VCaP (cell line): ENCODE data around the gene ANXA2R.
"Not testable (repeated sequence)": the region's sequence is repeated elsewhere in the genome, so short reads cannot be mapped to it uniquely, and the experiment has no call there.

Experiments
- H3K27ac ChIP-seq: fragments of 450-650 bp; 2 replicates; pipeline ENCODE4 v1.5.1; 2017
- TF ChIP-seq, protein P1 (sequence below): fragments of 450-650 bp; conservative IDR thresholded peaks from 2 replicates; pipeline ENCODE4 v1.5.1; 2017; ENCODE audit warnings: mild to moderate bottlenecking, moderate library complexity

The ANXA2R gene

DNA sequence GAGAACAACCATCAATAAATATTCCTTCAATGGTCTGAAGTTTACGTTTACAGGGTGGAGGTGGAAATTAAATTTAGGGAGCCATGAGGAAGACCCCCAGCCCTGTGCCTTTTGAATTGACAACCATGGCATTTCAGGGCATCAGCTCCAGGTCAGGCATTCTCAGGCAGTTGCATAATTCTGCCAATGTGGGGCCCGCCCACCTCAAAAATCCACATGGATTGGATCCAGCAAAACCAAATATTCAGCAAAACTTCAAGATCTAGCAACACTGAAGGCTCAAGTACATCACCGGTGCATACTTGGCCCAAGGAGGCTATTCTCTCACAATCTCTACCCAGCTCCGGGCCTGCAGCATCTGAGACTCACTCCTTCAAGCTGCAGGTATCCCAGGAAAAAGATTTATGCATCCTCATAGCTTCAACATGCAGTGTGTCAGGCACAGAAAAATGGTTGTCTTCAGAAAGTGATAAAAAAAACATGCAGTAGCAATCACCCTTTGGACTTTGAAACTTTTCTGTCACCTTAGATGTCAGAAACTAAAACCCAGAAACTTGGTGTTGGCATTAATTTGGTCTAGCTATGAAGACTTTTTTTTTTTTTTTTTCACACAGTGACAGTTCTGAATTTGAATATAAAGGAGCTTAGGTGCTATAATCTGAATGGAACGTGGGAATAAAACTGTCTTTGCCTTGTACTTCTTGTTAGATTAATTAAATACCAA, 21.4 kb upstream of the ANXA2R start:
- TF ChIP-seq, protein P1, sequence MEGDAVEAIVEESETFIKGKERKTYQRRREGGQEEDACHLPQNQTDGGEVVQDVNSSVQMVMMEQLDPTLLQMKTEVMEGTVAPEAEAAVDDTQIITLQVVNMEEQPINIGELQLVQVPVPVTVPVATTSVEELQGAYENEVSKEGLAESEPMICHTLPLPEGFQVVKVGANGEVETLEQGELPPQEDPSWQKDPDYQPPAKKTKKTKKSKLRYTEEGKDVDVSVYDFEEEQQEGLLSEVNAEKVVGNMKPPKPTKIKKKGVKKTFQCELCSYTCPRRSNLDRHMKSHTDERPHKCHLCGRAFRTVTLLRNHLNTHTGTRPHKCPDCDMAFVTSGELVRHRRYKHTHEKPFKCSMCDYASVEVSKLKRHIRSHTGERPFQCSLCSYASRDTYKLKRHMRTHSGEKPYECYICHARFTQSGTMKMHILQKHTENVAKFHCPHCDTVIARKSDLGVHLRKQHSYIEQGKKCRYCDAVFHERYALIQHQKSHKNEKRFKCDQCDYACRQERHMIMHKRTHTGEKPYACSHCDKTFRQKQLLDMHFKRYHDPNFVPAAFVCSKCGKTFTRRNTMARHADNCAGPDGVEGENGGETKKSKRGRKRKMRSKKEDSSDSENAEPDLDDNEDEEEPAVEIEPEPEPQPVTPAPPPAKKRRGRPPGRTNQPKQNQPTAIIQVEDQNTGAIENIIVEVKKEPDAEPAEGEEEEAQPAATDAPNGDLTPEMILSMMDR: no peak
- H3K27ac ChIP-seq: no peak overlapping the region

DNA sequence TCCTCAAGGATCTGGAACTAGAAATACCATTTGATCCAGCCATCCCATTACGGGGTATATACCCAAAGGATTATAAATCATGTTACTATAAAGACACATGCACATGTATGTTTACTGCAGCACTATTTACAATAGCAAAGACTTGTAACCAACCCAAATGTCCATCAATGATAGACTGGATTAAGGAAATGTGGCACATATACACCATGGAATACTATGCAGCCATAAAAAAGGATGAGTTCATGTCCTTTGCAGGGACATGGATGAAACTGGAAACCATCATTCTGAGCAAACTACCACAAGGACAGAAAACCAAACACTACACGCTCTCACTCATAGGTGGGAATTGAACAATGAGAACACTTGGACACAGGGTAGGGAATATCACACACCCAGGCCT, 19.9 kb upstream of the ANXA2R start:
- H3K27ac ChIP-seq: not testable (repeated sequence)

DNA sequence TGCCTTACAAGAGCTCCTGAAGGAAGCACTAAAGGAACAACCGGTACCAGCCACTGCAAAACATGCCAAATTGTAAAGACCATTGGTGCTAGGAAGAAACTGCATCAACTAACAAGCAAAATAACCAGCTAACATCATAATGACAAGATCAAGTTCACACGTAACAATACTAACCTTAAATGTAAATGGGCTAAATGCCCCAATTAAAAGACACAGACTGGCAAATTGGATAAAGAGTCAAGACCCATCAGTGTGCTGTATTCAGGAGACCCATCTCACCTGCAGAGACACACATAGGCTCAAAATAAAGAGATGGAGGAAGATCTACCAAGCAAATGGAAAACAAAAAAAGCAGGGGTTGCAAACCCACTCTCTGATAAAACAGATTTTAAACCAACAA, 15.0 kb upstream of the ANXA2R start:
- not testable (repeated sequence) for H3K27ac ChIP-seq

DNA sequence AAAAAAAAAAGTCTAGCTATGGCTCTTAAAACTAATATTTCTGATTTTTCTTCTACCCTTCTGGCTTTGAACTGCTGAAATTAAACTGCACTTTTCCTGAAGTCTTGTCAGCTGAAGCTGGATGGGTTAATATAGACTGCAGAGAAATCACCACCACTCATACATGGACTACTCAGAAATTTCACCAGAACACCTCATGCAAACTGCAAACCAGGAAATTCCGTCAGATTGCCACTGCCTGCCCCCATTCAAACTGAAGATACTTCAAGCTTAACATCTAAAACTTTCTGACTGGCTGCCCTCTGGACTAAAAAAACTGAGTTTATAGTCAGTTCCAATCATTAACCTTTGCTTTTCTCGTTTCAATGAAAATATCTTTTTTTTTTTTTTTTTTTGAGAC, 11.6 kb upstream of the ANXA2R start:
- no peak overlapping the region for H3K27ac ChIP-seq
- TF ChIP-seq, protein P1: no peak

DNA sequence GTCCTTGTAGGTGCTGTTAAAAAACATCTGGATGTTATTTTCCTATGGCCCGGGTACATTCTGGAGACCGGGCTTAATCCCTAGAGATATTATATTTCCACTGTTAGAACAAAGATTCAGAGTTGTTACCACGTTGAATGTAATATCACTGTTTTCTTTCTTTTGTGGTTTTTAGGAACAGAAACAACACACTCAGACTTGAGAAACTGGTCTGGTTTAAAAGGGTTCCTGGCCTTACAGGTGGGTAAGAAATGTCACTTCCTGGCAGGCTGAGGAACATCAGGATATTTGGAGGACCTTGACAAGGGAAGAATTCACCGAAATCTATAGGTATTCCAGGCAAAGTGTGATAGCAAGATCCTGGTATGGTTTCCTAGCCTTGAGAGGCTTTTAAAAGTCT, 10.3 kb upstream of the ANXA2R start:
- TF ChIP-seq, protein P1: no peak
- H3K27ac ChIP-seq: no peak overlapping the region

DNA sequence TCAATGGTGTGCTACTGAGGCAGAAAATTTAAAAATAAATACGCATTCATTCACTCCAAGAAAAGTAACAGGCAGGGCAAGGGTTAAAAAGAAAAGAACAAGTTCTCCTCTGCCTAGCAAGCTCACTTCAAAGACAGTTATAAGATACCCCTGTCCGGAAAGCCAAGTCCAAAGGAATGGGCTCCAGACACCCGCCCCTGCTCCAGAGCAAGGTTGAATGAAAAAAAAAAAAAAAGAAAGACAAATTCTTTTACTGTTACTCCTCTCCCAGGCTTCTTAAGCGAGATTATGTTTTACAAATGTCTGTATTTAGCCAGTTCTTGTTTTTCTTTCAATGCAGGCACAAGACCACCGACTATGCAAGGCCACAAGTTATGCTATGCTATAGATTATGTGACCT, 9.1 kb upstream of the ANXA2R start:
- TF ChIP-seq, protein P1: no peak

DNA sequence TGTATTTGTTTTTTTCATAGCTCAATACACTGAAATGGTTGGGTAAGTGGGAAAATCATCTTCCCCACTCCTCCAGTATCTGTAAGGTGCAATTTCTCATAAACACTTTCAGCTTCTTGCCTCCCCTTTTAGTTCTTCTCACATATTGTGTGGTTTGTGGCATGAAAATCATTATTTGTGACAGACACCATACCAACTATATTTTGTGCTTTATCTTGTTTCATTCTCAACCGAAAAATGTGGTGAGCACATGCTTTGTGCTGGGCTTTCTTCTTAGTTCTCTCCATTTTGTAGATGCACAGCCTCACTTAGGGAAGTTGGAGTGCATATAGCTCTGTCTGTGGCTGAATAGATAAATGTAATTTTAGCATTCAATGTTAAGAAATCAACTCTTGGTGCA, 6.4 kb upstream of the ANXA2R start:
- TF ChIP-seq, protein P1: no peak
- no peak overlapping the region for H3K27ac ChIP-seq

More for the DNA sequence above, 9.1 kb upstream of the ANXA2R start:
- no peak overlapping the region for H3K27ac ChIP-seq

DNA sequence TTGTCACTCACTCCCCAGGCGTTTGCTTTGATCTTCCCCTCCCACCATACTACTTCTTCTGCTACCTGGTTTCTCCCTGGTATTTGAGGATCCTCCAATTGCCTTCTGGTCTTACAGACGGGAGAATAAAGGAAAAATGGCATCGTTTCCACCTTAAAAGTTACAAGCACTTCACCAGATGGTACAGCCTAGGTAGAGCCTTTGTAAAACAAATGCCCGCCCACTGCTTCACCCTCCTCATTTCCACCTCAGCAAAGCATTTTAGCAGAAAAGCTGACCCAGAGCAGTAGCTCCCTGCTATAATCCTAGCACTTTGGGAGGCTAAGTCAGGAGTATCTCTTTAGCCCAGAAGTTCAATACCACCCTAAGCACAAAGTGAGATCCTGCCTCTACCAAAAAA, 5.1 kb upstream of the ANXA2R start:
- TF ChIP-seq, protein P1: no peak
- H3K27ac ChIP-seq: no peak overlapping the region
